Esophagus muscularis mucosa (tissue), 3 donors: Measurements from ENCODE around the gene FMN1.
"Not testable (repeated sequence)": the region's sequence is repeated elsewhere in the genome, so short reads cannot be mapped to it uniquely, and the experiment has no call there.

ENCODE experiments used
- POLR2A ChIP-seq: fragments of 450-650 bp; IDR thresholded peaks from one replicate; pipeline ENCODE4 v1.6.1; 2017; ENCODE audit warnings: antibody characterized with exemption, moderate library complexity, mild to moderate bottlenecking, low read depth
- TF ChIP-seq, protein P1 (sequence below), 3 experiments: fragments of 200-600 bp in 2 of 3; fragments of 450-650 bp in 1 of 3; sonication (generic) in 2 of 3; IDR thresholded peaks; one replicate each; pipeline ENCODE4 v1.5.1; 2017 to 2019; ENCODE audit warnings: antibody characterized with exemption in 3 of 3, mild to moderate bottlenecking in 2 of 3, moderate library complexity in 1 of 3

DNA sequence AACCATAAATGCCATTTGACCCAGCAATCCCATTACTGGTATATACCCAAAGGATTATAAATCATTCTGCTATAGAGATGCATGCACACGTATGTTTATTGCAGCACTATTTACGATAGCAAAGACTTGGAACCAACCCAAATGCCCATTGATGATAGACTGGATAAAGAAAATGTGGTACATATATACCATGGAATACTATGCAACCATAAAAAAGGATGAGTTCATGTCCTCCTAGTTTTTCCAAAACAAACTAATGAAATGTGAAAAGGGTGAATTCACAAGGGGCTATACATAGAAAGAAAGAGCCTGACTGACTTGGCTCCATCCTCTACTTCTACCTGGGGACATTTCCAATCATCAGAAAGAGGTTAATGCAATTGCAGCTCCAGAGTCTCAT lies 347.8 kb downstream of the FMN1 start:
- TF ChIP-seq, protein P1, sequence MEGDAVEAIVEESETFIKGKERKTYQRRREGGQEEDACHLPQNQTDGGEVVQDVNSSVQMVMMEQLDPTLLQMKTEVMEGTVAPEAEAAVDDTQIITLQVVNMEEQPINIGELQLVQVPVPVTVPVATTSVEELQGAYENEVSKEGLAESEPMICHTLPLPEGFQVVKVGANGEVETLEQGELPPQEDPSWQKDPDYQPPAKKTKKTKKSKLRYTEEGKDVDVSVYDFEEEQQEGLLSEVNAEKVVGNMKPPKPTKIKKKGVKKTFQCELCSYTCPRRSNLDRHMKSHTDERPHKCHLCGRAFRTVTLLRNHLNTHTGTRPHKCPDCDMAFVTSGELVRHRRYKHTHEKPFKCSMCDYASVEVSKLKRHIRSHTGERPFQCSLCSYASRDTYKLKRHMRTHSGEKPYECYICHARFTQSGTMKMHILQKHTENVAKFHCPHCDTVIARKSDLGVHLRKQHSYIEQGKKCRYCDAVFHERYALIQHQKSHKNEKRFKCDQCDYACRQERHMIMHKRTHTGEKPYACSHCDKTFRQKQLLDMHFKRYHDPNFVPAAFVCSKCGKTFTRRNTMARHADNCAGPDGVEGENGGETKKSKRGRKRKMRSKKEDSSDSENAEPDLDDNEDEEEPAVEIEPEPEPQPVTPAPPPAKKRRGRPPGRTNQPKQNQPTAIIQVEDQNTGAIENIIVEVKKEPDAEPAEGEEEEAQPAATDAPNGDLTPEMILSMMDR (IDR thresholded peaks at IDR 0.05) = not testable (repeated sequence)
- TF ChIP-seq POLR2A = not testable (repeated sequence)
